Ascending aorta (tissue), 2 donors: ENCODE results near the gene CLMN. TPM values are rescaled to one million over a fixed set of nuclear protein-coding genes. Genes with fewer than 3 reads are reported as not detected.
"Not testable (repeated sequence)": the region's sequence is repeated elsewhere in the genome, so short reads cannot be mapped to it uniquely, and the experiment has no call there.

ENCODE experiments used
- DNase-seq, 2 donors: peaks; one replicate each; pipeline ENCODE4 v3.0.0-alpha.2; 2019; ENCODE audit warnings: low spot score in 2 of 2
- H3K27ac ChIP-seq, 2 donors: fragments of 200-600 bp; sonication (generic); one replicate each; pipeline ENCODE4 v1.5.1; 2016 to 2017; ENCODE audit warnings: mild to moderate bottlenecking in 1 of 2
- H3K27me3 ChIP-seq: fragments of 200-600 bp; sonication (generic); one replicate; pipeline ENCODE4 v1.5.1; 2017
- H3K36me3 ChIP-seq, 2 donors: fragments of 200-600 bp; sonication (generic); one replicate each; pipeline ENCODE4 v1.5.1; 2016
- H3K4me1 ChIP-seq, 2 donors: fragments of 200-600 bp; sonication (generic); one replicate each; pipeline ENCODE4 v1.5.1; 2016 to 2017; ENCODE audit warnings: mild to moderate bottlenecking in 1 of 2
- H3K4me3 ChIP-seq, 2 donors: fragments of 200-600 bp; sonication (generic); one replicate each; pipeline ENCODE4 v1.5.1; 2016 to 2017; ENCODE audit warnings: mild to moderate bottlenecking in 1 of 2
- H3K9me3 ChIP-seq, 2 donors: fragments of 200-600 bp; sonication (generic); one replicate each; pipeline ENCODE4 v1.5.1; 2016
- CTCF ChIP-seq, 3 experiments: fragments of 200-600 bp in 2 of 3; fragments of 450-650 bp in 1 of 3; sonication (generic) in 2 of 3; IDR thresholded peaks; one replicate each; pipeline ENCODE4 v1.5.1; 2016 to 2019; ENCODE audit warnings: antibody characterized with exemption in 3 of 3, mild to moderate bottlenecking in 1 of 3, moderate library complexity in 1 of 3
- intact Hi-C: fragments of 100-400 bp; cut with DNase I; formaldehyde crosslinking; loops from one replicate; pipeline ENCODE4 v1.15.1; 2023
- total RNA-seq: library from RNA; depleted of rRNA; stranded (reverse); fragments of >200 nt; gene quantifications from one replicate; pipeline ENCODE4 v1.1.0, GENCODE V29; 2016

CLMN gene
- total RNA-seq, 1 donor from 2014 or later = 4.7 TPM

DNA sequence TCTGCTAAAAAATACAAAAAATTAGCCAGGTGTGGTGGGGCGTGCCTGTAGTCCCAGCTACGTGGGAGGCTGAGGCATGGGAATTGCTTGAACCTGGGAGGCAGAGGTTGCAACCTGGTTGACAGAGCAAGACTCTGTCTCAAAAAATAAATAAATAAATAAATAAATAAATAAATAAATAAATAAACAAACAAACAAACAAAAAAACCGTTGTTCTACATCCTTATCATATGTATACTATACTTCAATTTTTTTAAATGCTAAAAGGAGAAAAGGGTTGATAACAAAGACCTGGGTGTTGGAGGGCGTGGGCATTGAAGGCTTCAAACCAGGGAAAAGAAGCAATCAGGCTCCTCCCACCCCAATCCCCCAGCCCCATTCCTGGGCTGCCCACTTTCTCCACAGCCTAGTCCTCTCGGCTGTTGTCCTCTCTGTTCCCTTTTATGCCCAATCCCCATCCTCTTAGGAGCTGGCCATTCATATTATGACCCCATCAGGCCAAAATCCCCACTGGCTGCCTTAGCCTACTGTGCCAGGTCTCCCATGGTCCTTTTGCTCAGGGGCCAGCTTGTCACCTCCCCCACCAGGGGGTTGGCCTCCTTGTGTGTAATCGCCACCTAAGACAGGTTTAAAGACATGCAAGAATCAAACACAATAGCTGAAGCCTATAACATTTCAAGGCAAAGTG is 30.2 kb downstream of the CLMN start:
- Histone ChIP-seq H3K27me3 (no peaks in the 10 kb centered on the region), H3K4me1 (peaks cover 0 to 3% of the 10 kb centered on the region in 2 donors), H3K27ac (no peak overlapping the region), H3K4me3 (no peak overlapping the region), H3K36me3 (no peaks in the 10 kb centered on the region), H3K9me3 (no peaks in the 10 kb centered on the region)
- DNase-seq = no peak
- TF ChIP-seq CTCF (IDR thresholded peaks at IDR 0.05) = no peak
- intact Hi-C loops = no loop called here

GRCh38 chr14:95288672-95289322 is 30.9 kb downstream of the CLMN start:
- DNase-seq = no peak
- no peaks in the 10 kb centered on the region for H3K9me3 ChIP-seq
- H3K4me1 ChIP-seq = peaks cover 0 to 3% of the 10 kb centered on the region in 2 donors
- intact Hi-C loops = no loop called here
- TF ChIP-seq CTCF (IDR thresholded peaks at IDR 0.05) = no peak
- H3K4me3 ChIP-seq = no peak overlapping the region
- no peak overlapping the region for H3K27ac ChIP-seq
- no peaks in the 10 kb centered on the region for H3K27me3 ChIP-seq
- H3K36me3 ChIP-seq = no peaks in the 10 kb centered on the region

GRCh38 chr14:95287176-95287754 is 32.4 kb downstream of the CLMN start:
- Histone ChIP-seq H3K4me1 (peaks cover 0 to 3% of the 10 kb centered on the region in 2 donors), H3K4me3 (no peak overlapping the region), H3K9me3 (no peaks in the 10 kb centered on the region), H3K36me3 (no peaks in the 10 kb centered on the region), H3K27me3 (no peaks in the 10 kb centered on the region), H3K27ac (no peak overlapping the region)
- no peak for DNase-seq
- no peak for TF ChIP-seq CTCF (IDR thresholded peaks at IDR 0.05)
- intact Hi-C loops = no loop called here

GRCh38 chr14:95286645-95287044 is 33.1 kb downstream of the CLMN start:
- no peak for TF ChIP-seq CTCF (IDR thresholded peaks at IDR 0.05)
- Histone ChIP-seq H3K9me3 (no peaks in the 10 kb centered on the region), H3K4me1 (peaks cover 0 to 3% of the 10 kb centered on the region in 2 donors), H3K27me3 (no peaks in the 10 kb centered on the region), H3K36me3 (no peaks in the 10 kb centered on the region), H3K27ac (no peak overlapping the region), H3K4me3 (no peak overlapping the region)
- no peak for DNase-seq
- intact Hi-C loops = no loop called here

GRCh38 chr14:95285566-95285965 is 34.1 kb downstream of the CLMN start:
- intact Hi-C loops = no loop called here
- TF ChIP-seq CTCF (IDR thresholded peaks at IDR 0.05) = no peak
- H3K4me1 ChIP-seq = no peaks in the 10 kb centered on the region
- no peak for DNase-seq
- H3K4me3 ChIP-seq = no peak overlapping the region
- H3K36me3 ChIP-seq = no peaks in the 10 kb centered on the region
- no peaks in the 10 kb centered on the region for H3K27me3 ChIP-seq
- no peak overlapping the region for H3K27ac ChIP-seq
- H3K9me3 ChIP-seq = no peaks in the 10 kb centered on the region

DNA sequence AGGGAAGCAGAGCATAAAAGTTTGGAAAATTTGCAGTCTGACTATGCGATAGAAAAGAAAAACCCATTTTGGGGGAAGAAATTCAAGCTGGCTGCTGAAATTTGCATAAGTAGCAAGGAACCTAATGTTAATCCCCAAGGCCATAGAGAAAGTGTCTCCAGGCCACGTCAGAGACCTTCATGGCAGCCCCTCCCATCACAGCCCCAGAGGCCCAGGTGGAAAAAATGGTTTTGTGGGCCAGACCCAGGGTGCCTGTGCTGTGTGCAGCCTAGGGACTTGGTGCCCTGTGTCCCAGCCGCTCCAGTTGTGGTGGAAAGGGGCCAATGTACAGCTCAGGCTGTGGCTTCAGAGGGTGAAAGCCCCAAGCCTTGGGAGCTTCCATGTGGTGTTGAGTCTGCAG is 35.9 kb downstream of the CLMN start:
- H3K9me3 ChIP-seq, H3K36me3 ChIP-seq, H3K27me3 ChIP-seq, H3K4me3 ChIP-seq, H3K4me1 ChIP-seq, H3K27ac ChIP-seq, DNase-seq, intact Hi-C loops: not testable (repeated sequence)

DNA sequence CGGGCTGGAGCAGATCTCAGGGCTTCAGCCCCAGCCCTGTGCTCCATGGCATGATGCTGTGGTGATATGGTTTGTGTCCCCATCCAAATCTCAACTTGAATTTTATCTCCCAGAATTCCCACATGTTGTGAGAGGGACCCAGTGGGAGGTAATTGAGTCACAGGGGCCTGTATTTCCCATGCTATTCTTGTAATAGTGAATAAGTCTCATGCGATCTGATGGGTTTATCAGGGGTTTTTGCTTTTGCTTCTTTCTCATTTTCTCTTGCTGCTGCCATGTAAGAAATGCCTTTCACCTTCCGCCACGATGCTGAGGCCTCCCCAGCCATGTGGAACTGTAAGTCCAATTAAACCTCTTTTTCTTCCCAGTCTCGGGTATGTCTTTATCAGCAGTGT is 36.7 kb downstream of the CLMN start:
- H3K9me3 ChIP-seq, H3K36me3 ChIP-seq, intact Hi-C loops, DNase-seq, H3K27me3 ChIP-seq, H3K27ac ChIP-seq, H3K4me1 ChIP-seq, H3K4me3 ChIP-seq: not testable (repeated sequence)
